Caco-2 (cell line): ENCODE measurements around the gene PLK5. TPM values are rescaled to one million over a fixed set of nuclear protein-coding genes. Genes with fewer than 3 reads are reported as not detected.

Experiments
- BruUV-seq: library from RNA; stranded (reverse); fragments of 400-500 nt; replicated peaks from 2 replicates; lab custom pipeline; 2021; lab: Mats Ljungman, UMichigan
- CTCF ChIA-PET: fragments of 300-600 bp; sonication (Branson Sonifier 250); formaldehyde crosslinking; loops from one replicate; lab custom pipeline; 2022; ENCODE audit warnings: antibody characterized with exemption; lab: Charles Lee
- POLR2A ChIA-PET: fragments of 300-600 bp; sonication (Branson Sonifier 250); formaldehyde crosslinking; loops from one replicate; lab custom pipeline; 2022; ENCODE audit warnings: antibody characterized with exemption; lab: Charles Lee
- DNase-seq, 2 experiments: peaks; one replicate each; pipeline versions ENCODE4 v3.0.0 to v3.0.0-alpha.2; 2020 to 2022
- H3K27me3 ChIP-seq: replicated peaks from 2 replicates; pipeline ENCODE4 v1.6.0; 2011; ENCODE audit warnings: low read length; ENCODE audit not compliant: control insufficient read depth, insufficient read depth
- H3K36me3 ChIP-seq: 2 replicates; pipeline ENCODE4 v1.5.1; 2011; ENCODE audit warnings: low read length; ENCODE audit not compliant: control insufficient read depth, insufficient read depth
- H3K4me1 ChIP-seq: fragments of 250-450 bp; sonication (Bioruptor Pico); 2 replicates; pipeline ENCODE4 v1.5.1; 2020; ENCODE audit warnings: mild to moderate bottlenecking
- H3K4me3 ChIP-seq: 2 replicates; pipeline ENCODE4 v1.5.1; 2011; ENCODE audit warnings: low read depth, mild to moderate bottlenecking, control low read depth, low read length
- H3K9me3 ChIP-seq: fragments of 250-450 bp; sonication (Bioruptor Pico); 2 replicates; pipeline ENCODE4 v1.5.1; 2020; ENCODE audit warnings: mild to moderate bottlenecking, moderate library complexity
- H3K27ac Mint-ChIP-seq: one replicate; pipeline ENCODE4 v1.8.0; 2022; ENCODE audit warnings: mixed read lengths; ENCODE audit not compliant: unreplicated experiment
- H3K27me3 Mint-ChIP-seq: one replicate; pipeline ENCODE4 v1.8.0; 2022; ENCODE audit warnings: mixed read lengths; ENCODE audit not compliant: insufficient read depth, unreplicated experiment
- H3K36me3 Mint-ChIP-seq: one replicate; pipeline ENCODE4 v1.8.0; 2022; ENCODE audit warnings: mild to moderate bottlenecking, mixed read lengths; ENCODE audit not compliant: insufficient read depth, unreplicated experiment
- H3K4me1 Mint-ChIP-seq: one replicate; pipeline ENCODE4 v1.8.0; 2022; ENCODE audit warnings: low read depth, mixed read lengths; ENCODE audit not compliant: unreplicated experiment
- H3K4me3 Mint-ChIP-seq: one replicate; pipeline ENCODE4 v1.8.0; 2022; ENCODE audit warnings: mild to moderate bottlenecking, moderate library complexity, mixed read lengths; ENCODE audit not compliant: unreplicated experiment
- H3K9me3 Mint-ChIP-seq: one replicate; pipeline ENCODE4 v1.8.0; 2022; ENCODE audit warnings: mixed read lengths; ENCODE audit not compliant: unreplicated experiment
- CTCF ChIP-seq, 2 experiments: fragments of 200-600 bp in 1 of 2; IDR thresholded peaks; 1 replicate in 1 of 2; 2 replicates in 1 of 2; pipeline versions ENCODE4 v1.5.1 to v1.8.0; 2011 to 2022; ENCODE audit warnings: antibody characterized with exemption in 1 of 2, control low read depth in 1 of 2, inconsistent platforms in 1 of 2, low read depth in 1 of 2, low read length in 1 of 2, mild to moderate bottlenecking in 1 of 2, moderate library complexity in 1 of 2; ENCODE audit not compliant: insufficient read depth in 1 of 2, severe bottlenecking in 1 of 2, unreplicated experiment in 1 of 2
- intact Hi-C: fragments of 100-400 bp; cut with micrococcal nuclease; formaldehyde crosslinking; loops from one replicate; pipeline ENCODE4 v1.10.0; 2022; ENCODE audit not compliant: unreplicated experiment
- total RNA-seq: library from RNA; stranded (reverse); gene quantifications from 2 replicates; pipeline ENCODE4 v1.2.3, GENCODE V29; 2022

PLK5 gene
- total RNA-seq, 1 experiment from 2014 or later, result not detected

GRCh38 chr19:1490311-1491113, 33.4 kb upstream of the PLK5 start, which contains the start of gene PCSK4:
PCSK4 (minus strand) TSS chr19:1490350; CDS start chr19:1490346, 4 bp downstream.
- H3K4me1 Mint-ChIP-seq, result peaks cover 21% of the 10 kb centered on the region
- intact Hi-C loops, result loop anchor here (2.0 kb wide), 1 partner anchor 22 kb away; the partner anchor contains the start of gene ADAMTSL5
- Histone ChIP-seq H3K9me3 (no peaks in the 10 kb centered on the region), H3K4me1 (peaks cover 37% of the 10 kb centered on the region), H3K36me3 (no peaks in the 10 kb centered on the region; the same call in 1 of the 2 replicates), H3K27me3 (no peaks in the 10 kb centered on the region), H3K4me3 (peak within 1 kb of the TSS; percentile 97)
- ChIA-PET CTCF (interaction anchor here (0.5 to 1.6 kb wide), 10 partner anchors 11 to 1460 kb away, joined by 3 to 8 read pairs (median 4); partner anchors contain the start of genes APC2, C19orf25 and MEX3D), POLR2A (interaction anchor here (0.5 to 1.2 kb wide), 6 partner anchors 22 to 386 kb away, joined by 3 to 16 read pairs (median 5); partner anchors contain the start of genes ADAMTSL5 and CIRBP)
- no peak for TF ChIP-seq CTCF (IDR thresholded peaks at IDR 0.05; ENCODE audit: insufficient read depth in 1 of 2, low read depth in 1 of 2, low read length in 1 of 2, severe bottlenecking in 1 of 2, unreplicated experiment in 1 of 2)
- peak within 1 kb of the TSS; percentile 88 for H3K27ac Mint-ChIP-seq
- no TSS peak for BruUV-seq
- peaks cover 13% of the 10 kb centered on the region for H3K36me3 Mint-ChIP-seq
- H3K27me3 Mint-ChIP-seq, result no peaks in the 10 kb centered on the region
- DNase-seq, result peak; percentile 97 to 99
- peak within 1 kb of the TSS; percentile 89 for H3K4me3 Mint-ChIP-seq
- no peaks in the 10 kb centered on the region for H3K9me3 Mint-ChIP-seq

- DNase-seq, result no peak
- peaks cover 21% of the 10 kb centered on the region for H3K4me1 Mint-ChIP-seq
- Histone ChIP-seq H3K9me3 (no peaks in the 10 kb centered on the region), H3K36me3 (no peaks in the 10 kb centered on the region; the same call in 1 of the 2 replicates), H3K4me3 (peak within 1 kb of the TSS; percentile 97), H3K4me1 (peaks cover 40% of the 10 kb centered on the region), H3K27me3 (no peaks in the 10 kb centered on the region)
- peak within 1 kb of the TSS; percentile 88 for H3K27ac Mint-ChIP-seq
- no peaks in the 10 kb centered on the region for H3K9me3 Mint-ChIP-seq
- no peak for TF ChIP-seq CTCF (IDR thresholded peaks at IDR 0.05; ENCODE audit: insufficient read depth in 1 of 2, low read depth in 1 of 2, low read length in 1 of 2, severe bottlenecking in 1 of 2, unreplicated experiment in 1 of 2)
- intact Hi-C loops, result loop anchor here (2.0 kb wide), 1 partner anchor 22 kb away; the partner anchor contains the start of gene ADAMTSL5
- no peaks in the 10 kb centered on the region for H3K27me3 Mint-ChIP-seq
- H3K36me3 Mint-ChIP-seq, result peaks cover 13% of the 10 kb centered on the region
- TSS peak; percentile 37 for BruUV-seq
- ChIA-PET POLR2A (interaction anchor here (0.6 to 1.2 kb wide), 4 partner anchors 22 to 385 kb away, joined by 4 to 16 read pairs (median 10); partner anchors contain the start of genes ADAMTSL5 and CIRBP), CTCF (interaction anchor here (0.5 to 1.6 kb wide), 8 partner anchors 10 to 1459 kb away, joined by 3 to 8 read pairs (median 4); partner anchors contain the start of gene MEX3D)
- H3K4me3 Mint-ChIP-seq, result peak within 1 kb of the TSS; percentile 89
Observed at GRCh38 chr19:1491114-1491848, 32.6 kb upstream of the PLK5 start, which contains the start of gene REEP6. REEP6 (plus strand) TSS chr19:1491181; CDS start chr19:1491270, 89 bp downstream.
